Esophagus muscularis mucosa (tissue), 4 donors: ENCODE results near the gene MYO1E.

ENCODE experiments used
- EP300 ChIP-seq: sonication (generic); formaldehyde crosslinking; IDR thresholded peaks from one replicate; pipeline ENCODE4 v1.6.1; 2017; ENCODE audit warnings: antibody characterized with exemption
- POLR2A ChIP-seq: fragments of 450-650 bp; IDR thresholded peaks from one replicate; pipeline ENCODE4 v1.6.1; 2017; ENCODE audit warnings: antibody characterized with exemption, moderate library complexity, mild to moderate bottlenecking, low read depth
- POLR2AphosphoS5 ChIP-seq, 2 donors: sonication (generic); formaldehyde crosslinking; IDR thresholded peaks; one replicate each; pipeline ENCODE4 v1.6.1; 2017; ENCODE audit warnings: antibody characterized with exemption in 2 of 2
- TF ChIP-seq, protein P1 (sequence below), 3 experiments: fragments of 200-600 bp in 2 of 3; fragments of 450-650 bp in 1 of 3; sonication (generic) in 2 of 3; IDR thresholded peaks; one replicate each; pipeline ENCODE4 v1.5.1; 2017 to 2019; ENCODE audit warnings: antibody characterized with exemption in 3 of 3, mild to moderate bottlenecking in 2 of 3, moderate library complexity in 1 of 3

DNA sequence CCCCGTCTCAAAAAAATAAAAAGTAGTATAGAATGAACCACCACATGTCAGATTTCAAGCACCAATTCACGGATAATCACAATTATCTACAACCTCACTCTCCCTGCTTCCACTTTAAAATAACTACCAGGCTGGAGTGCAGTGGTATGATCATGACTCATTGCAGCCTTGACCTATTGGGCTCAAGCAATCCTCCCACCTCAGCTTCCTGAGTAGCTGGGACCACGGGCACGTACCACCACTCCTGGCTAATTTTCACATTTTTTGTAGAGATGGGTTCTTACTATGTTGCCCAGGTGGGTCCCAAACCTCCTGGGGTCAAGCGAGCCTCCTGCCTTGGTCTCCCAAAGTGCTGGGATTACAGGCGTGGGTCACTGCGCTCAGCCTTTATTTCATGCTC lies 204.1 kb downstream of the MYO1E start:
- no peak for TF ChIP-seq POLR2A
- TF ChIP-seq, protein P1, sequence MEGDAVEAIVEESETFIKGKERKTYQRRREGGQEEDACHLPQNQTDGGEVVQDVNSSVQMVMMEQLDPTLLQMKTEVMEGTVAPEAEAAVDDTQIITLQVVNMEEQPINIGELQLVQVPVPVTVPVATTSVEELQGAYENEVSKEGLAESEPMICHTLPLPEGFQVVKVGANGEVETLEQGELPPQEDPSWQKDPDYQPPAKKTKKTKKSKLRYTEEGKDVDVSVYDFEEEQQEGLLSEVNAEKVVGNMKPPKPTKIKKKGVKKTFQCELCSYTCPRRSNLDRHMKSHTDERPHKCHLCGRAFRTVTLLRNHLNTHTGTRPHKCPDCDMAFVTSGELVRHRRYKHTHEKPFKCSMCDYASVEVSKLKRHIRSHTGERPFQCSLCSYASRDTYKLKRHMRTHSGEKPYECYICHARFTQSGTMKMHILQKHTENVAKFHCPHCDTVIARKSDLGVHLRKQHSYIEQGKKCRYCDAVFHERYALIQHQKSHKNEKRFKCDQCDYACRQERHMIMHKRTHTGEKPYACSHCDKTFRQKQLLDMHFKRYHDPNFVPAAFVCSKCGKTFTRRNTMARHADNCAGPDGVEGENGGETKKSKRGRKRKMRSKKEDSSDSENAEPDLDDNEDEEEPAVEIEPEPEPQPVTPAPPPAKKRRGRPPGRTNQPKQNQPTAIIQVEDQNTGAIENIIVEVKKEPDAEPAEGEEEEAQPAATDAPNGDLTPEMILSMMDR (IDR thresholded peaks at IDR 0.05) = no peak
- no peak for TF ChIP-seq POLR2AphosphoS5 (IDR thresholded peaks at IDR 0.05)
- no peak for TF ChIP-seq EP300
